DOHH2 (cell line): ENCODE results near the gene PBRM1.

Source experiments
- H3F3A ChIP-seq: fragments of 200-600 bp; sonication (generic), shearing (Covaris generic); 2 replicates; pipeline ENCODE4 v1.6.0; 2016; ENCODE audit warnings: antibody characterized with exemption, mild to moderate bottlenecking; ENCODE audit not compliant: control insufficient read depth, insufficient read depth
- H3K27ac ChIP-seq: fragments of 200-600 bp; sonication (generic); 2 replicates; pipeline ENCODE4 v1.5.1; 2014; ENCODE audit warnings: low read depth, mild to moderate bottlenecking, low read length, moderate library complexity
- H3K27me3 ChIP-seq: fragments of 200-600 bp; sonication (generic); 2 replicates; pipeline ENCODE4 v1.6.1; 2014; ENCODE audit warnings: mild to moderate bottlenecking, low read length, mixed read lengths; ENCODE audit not compliant: control insufficient read depth
- H3K36me3 ChIP-seq: fragments of 200-600 bp; sonication (generic); 2 replicates; pipeline ENCODE4 v1.6.1; 2014; ENCODE audit warnings: mild to moderate bottlenecking, low read length, moderate library complexity, mixed read lengths; ENCODE audit not compliant: control insufficient read depth
- H3K4me1 ChIP-seq: fragments of 200-600 bp; sonication (generic); 2 replicates; pipeline ENCODE4 v1.6.1; 2014; ENCODE audit warnings: mild to moderate bottlenecking, low read length, mixed read lengths; ENCODE audit not compliant: control insufficient read depth
- H3K4me2 ChIP-seq: fragments of 200-600 bp; sonication (generic); 2 replicates; pipeline ENCODE4 v1.6.0; 2014; ENCODE audit warnings: mild to moderate bottlenecking, low read length, moderate library complexity
- H3K4me3 ChIP-seq: fragments of 200-600 bp; sonication (generic); 2 replicates; pipeline ENCODE4 v1.5.1; 2014; ENCODE audit warnings: mild to moderate bottlenecking, low read length, mixed read lengths
- H3K79me2 ChIP-seq: fragments of 200-600 bp; sonication (generic); 2 replicates; pipeline ENCODE4 v1.6.1; 2014; ENCODE audit warnings: mild to moderate bottlenecking, low read length, mixed read lengths; ENCODE audit not compliant: control insufficient read depth
- H3K9me2 ChIP-seq: fragments of 200-600 bp; sonication (generic); replicated peaks from 2 replicates; pipeline ENCODE4 v1.6.1; 2014; ENCODE audit warnings: mild to moderate bottlenecking, low read length, mixed read lengths; ENCODE audit not compliant: control insufficient read depth
- H3K9me3 ChIP-seq: fragments of 200-600 bp; sonication (generic); 2 replicates; pipeline ENCODE4 v1.6.1; 2014; ENCODE audit warnings: antibody characterized with exemption, low read length, mixed read lengths; ENCODE audit not compliant: control insufficient read depth, insufficient read depth
- H4K20me1 ChIP-seq: fragments of 200-600 bp; sonication (generic); 2 replicates; pipeline ENCODE4 v1.6.0; 2014; ENCODE audit warnings: low read depth, mild to moderate bottlenecking, antibody characterized with exemption, low read length, moderate library complexity; ENCODE audit not compliant: control insufficient read depth, insufficient read depth
- CTCF ChIP-seq: fragments of 200-600 bp; sonication (generic); IDR thresholded peaks from one replicate; pipeline ENCODE4 v1.5.1; 2014; ENCODE audit warnings: antibody characterized with exemption, mild to moderate bottlenecking, low read depth, low read length; ENCODE audit not compliant: poor library complexity, severe bottlenecking
- EZH2phosphoT487 ChIP-seq: fragments of 200-600 bp; sonication (generic); IDR thresholded peaks from 2 replicates; pipeline ENCODE4 v1.6.1; 2017; ENCODE audit warnings: borderline replicate concordance, mild to moderate bottlenecking, antibody characterized with exemption, low read length, moderate library complexity, mixed read lengths

Gene PBRM1

DNA sequence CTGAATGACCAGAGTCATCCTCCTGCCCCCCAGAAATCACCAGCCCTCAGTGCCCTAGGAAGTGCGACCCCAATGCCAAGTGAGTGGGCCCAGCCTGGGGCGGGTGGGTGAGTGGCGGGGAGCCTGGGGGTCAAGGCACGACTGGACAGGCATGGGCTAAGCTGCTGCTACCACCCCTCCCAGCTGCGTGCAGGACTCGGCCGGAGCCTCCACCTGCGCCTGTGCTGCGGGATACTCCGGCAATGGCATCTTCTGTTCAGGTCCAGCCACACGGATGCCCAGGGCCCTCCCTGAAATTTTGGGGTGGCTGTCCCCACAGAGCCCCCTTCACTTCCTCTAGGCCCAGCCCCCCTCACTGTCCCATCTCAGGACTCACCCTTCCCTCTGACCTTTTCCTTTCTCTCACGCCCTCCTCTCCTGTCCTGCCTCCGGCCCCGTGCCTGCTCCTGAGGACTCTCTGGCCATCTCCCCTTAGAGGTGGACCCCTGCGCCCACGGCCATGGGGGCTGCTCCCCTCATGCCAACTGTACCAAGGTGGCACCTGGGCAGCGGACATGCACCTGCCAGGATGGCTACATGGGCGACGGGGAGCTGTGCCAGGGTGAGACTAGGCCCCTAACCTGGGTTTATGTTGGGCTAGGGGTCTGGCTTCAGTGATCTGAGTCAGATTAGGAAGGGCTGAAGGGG, 169.1 kb downstream of the PBRM1 start:
- no peaks in the 10 kb centered on the region for H3K9me2 ChIP-seq
- no peaks in the 10 kb centered on the region for H3K4me1 ChIP-seq
- no peaks in the 10 kb centered on the region for H3F3A ChIP-seq
- H3K4me2 ChIP-seq = no peak overlapping the region
- no peaks in the 10 kb centered on the region for H3K27me3 ChIP-seq
- H3K36me3 ChIP-seq = no peaks in the 10 kb centered on the region
- no peak for TF ChIP-seq EZH2phosphoT487
- TF ChIP-seq CTCF = no peak
- H3K27ac ChIP-seq = no peak overlapping the region
- no peaks in the 10 kb centered on the region for H3K9me3 ChIP-seq
- H3K4me3 ChIP-seq = no peak overlapping the region
- no peaks in the 10 kb centered on the region for H4K20me1 ChIP-seq
- H3K79me2 ChIP-seq = no peaks in the 10 kb centered on the region

DNA sequence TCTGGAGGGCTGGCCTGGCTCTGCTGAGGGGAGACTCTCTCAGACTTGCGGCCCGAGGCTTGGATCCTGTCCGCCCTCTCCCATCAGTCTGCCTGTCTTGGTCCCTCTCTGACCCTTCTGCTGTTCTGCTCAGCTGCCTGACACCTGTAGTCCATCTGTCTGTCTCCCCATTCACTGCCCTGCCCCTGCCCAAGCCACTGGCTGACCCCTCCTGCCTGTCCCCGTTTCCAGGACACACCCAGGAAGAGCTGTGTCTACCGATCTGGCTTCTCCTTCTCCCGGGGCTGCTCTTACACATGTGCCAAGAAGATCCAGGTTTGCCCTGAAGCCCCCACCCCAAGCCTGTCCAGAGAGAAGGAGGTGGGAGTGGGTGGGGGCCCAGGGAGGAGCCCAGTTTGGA, 170.5 kb downstream of the PBRM1 start:
- no peak overlapping the region for H3K27ac ChIP-seq
- no peaks in the 10 kb centered on the region for H3K9me2 ChIP-seq
- H3K36me3 ChIP-seq = no peaks in the 10 kb centered on the region
- no peaks in the 10 kb centered on the region for H3K9me3 ChIP-seq
- H3K27me3 ChIP-seq = no peaks in the 10 kb centered on the region
- no peaks in the 10 kb centered on the region for H3K79me2 ChIP-seq
- no peak for TF ChIP-seq CTCF
- TF ChIP-seq EZH2phosphoT487 = no peak
- H3K4me2 ChIP-seq = no peak overlapping the region
- H4K20me1 ChIP-seq = no peaks in the 10 kb centered on the region
- no peaks in the 10 kb centered on the region for H3K4me1 ChIP-seq
- no peaks in the 10 kb centered on the region for H3F3A ChIP-seq
- no peak overlapping the region for H3K4me3 ChIP-seq

GRCh38 chr3:52514576-52514975, 171.1 kb downstream of the PBRM1 start:
- Histone ChIP-seq H3K9me3 (no peaks in the 10 kb centered on the region), H3K27me3 (no peaks in the 10 kb centered on the region), H3F3A (no peaks in the 10 kb centered on the region), H4K20me1 (no peaks in the 10 kb centered on the region), H3K27ac (no peak overlapping the region), H3K36me3 (no peaks in the 10 kb centered on the region), H3K4me1 (no peaks in the 10 kb centered on the region), H3K4me2 (no peak overlapping the region), H3K9me2 (no peaks in the 10 kb centered on the region), H3K79me2 (no peaks in the 10 kb centered on the region), H3K4me3 (no peak overlapping the region)
- TF ChIP-seq CTCF (no peak), EZH2phosphoT487 (no peak)
